Vagina (tissue), 2 donors: Measurements from ENCODE around the gene LORICRIN.

Source experiments
- POLR2A ChIP-seq, 2 donors: fragments of 450-650 bp; IDR thresholded peaks; one replicate each; pipeline ENCODE4 v1.6.1; 2017; ENCODE audit warnings: antibody characterized with exemption in 2 of 2, mild to moderate bottlenecking in 2 of 2, moderate library complexity in 2 of 2
- POLR2AphosphoS5 ChIP-seq, 2 donors: sonication (generic); formaldehyde crosslinking; IDR thresholded peaks; one replicate each; pipeline ENCODE4 v1.9.0; 2017; ENCODE audit warnings: antibody characterized with exemption in 2 of 2, mild to moderate bottlenecking in 2 of 2, low read depth in 1 of 2; ENCODE audit not compliant: insufficient read depth in 1 of 2
- TF ChIP-seq, protein P1 (sequence below), 3 experiments: fragments of 450-650 bp in 2 of 3; fragments of 200-600 bp in 1 of 3; sonication (generic) in 1 of 3; IDR thresholded peaks; one replicate each; pipeline ENCODE4 v1.5.1; 2017 to 2019; ENCODE audit warnings: antibody characterized with exemption in 3 of 3, mild to moderate bottlenecking in 2 of 3, moderate library complexity in 2 of 3

DNA sequence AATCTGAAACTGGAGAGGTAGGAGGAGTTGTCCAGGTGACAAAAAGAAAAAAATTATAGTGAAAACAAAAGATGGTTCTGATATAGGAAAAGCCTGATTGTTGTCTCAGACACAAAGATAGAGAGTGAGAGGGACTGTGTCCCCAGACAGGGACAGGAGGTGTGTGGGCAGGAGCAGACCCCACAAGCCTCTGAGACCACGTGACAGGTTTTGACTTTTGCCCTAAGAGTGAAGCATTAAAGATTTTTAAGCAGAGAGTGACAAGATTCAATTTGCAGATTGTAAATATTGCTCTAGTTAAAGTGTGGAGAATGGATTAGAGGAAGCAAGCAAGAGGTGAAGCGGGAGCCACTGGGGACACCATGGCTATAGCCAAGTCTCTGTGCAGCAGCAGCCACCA lies 31.7 kb upstream of the LORICRIN start:
- TF ChIP-seq, protein P1, sequence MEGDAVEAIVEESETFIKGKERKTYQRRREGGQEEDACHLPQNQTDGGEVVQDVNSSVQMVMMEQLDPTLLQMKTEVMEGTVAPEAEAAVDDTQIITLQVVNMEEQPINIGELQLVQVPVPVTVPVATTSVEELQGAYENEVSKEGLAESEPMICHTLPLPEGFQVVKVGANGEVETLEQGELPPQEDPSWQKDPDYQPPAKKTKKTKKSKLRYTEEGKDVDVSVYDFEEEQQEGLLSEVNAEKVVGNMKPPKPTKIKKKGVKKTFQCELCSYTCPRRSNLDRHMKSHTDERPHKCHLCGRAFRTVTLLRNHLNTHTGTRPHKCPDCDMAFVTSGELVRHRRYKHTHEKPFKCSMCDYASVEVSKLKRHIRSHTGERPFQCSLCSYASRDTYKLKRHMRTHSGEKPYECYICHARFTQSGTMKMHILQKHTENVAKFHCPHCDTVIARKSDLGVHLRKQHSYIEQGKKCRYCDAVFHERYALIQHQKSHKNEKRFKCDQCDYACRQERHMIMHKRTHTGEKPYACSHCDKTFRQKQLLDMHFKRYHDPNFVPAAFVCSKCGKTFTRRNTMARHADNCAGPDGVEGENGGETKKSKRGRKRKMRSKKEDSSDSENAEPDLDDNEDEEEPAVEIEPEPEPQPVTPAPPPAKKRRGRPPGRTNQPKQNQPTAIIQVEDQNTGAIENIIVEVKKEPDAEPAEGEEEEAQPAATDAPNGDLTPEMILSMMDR (IDR thresholded peaks at IDR 0.05): no peak
- no peak for TF ChIP-seq POLR2A (IDR thresholded peaks at IDR 0.05)
- TF ChIP-seq POLR2AphosphoS5 (IDR thresholded peaks at IDR 0.05; ENCODE audit: insufficient read depth in 1 of 2, low read depth in 1 of 2): no peak
